ENCODE results near the gene TACC2.
"Not testable (repeated sequence)": the region's sequence is repeated elsewhere in the genome, so short reads cannot be mapped to it uniquely, and the experiment has no call there.

TACC2 gene

DNA sequence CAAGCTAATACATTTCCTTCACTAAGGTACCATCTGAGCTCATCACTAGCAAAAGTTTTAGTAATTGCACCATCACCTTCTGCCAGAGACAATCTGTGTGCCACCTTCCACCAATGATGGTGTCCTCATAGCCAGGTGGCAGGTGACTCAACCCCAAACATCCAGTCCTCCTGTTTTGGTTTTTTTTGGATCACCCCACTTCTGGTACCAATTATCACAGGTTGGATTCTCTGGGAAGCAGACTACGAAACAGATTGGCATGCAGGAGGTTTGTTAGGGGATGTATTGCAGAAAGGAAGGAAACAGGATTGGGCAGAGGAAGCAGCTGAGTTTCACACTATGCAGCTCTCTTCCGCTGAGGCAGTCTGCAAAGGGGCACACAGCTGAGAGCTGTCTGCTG is 4.5 kb upstream of the TACC2 start:
- no peak for DNase-seq

GRCh38 chr10:121990015-121990677 is 1.2 kb downstream of the TACC2 start:
- DNase-seq, result no peak

DNA sequence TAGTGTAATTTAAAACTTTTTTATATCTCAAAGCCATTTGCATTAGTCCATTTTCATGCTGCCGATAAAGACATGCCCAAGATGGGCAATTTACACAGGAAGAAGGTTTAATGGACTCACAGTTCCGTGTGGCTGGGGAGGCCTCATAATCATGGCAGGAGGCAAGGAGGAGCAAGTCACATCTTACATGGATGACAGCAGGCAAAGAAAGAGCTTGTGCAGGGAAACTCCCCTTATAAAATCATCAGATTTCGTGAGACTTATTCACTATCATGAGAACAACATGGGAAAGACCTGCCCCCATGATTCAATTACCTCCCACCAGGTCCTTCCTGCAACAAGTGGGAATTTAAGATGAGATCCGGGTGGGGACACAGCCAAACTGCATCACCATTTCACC is 2.8 kb downstream of the TACC2 start:
- not testable (repeated sequence) for DNase-seq

- DNase-seq, result no peak
Measured at GRCh38 chr10:121994429-121994941, 5.5 kb downstream of the TACC2 start.

GRCh38 chr10:121998462-121998861 is 9.5 kb downstream of the TACC2 start:
- DNase-seq, result no peak

DNA sequence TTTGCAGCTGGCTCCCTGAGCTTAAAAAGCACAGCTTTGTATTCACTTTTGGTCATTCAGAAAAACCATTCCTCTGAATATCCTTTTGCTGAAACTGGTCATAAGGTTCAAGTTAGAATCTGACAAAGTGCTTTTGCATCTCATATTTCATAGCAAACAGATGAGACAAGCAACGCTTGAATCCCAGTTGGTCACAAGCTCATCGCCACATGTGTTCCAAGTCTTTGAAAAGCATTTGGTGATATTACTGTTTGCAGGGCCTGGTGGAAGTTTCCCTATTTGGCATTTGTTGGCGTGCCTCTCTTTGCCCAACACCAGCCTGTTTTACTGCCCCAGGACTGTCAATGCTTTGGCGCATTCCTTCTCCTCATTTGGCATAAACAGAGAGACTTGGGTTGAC is 10.3 kb downstream of the TACC2 start:
- no peak for DNase-seq

- DNase-seq, result no peak
Measured at GRCh38 chr10:122001698-122002097, 12.7 kb downstream of the TACC2 start.

DNA sequence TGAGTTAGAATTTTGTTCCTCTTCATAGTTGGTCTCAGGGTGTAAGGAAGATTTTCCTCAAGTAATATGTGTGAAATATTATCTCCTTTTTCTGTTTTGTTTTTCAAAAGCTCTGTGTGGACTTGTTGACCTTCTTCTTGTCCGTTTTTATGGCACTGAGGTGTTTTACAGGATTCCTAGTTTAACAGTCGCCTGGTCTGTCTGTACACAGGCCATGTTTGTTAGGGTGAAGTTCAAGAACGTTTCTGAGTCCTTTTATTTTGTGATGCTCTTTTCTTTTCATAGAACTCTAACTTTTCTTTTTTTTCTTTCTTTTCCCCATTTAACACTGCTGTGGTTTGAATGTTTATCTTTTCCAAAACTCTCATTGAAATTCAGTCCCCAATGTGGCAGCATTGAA is 18.5 kb downstream of the TACC2 start:
- no peak for DNase-seq

DNA sequence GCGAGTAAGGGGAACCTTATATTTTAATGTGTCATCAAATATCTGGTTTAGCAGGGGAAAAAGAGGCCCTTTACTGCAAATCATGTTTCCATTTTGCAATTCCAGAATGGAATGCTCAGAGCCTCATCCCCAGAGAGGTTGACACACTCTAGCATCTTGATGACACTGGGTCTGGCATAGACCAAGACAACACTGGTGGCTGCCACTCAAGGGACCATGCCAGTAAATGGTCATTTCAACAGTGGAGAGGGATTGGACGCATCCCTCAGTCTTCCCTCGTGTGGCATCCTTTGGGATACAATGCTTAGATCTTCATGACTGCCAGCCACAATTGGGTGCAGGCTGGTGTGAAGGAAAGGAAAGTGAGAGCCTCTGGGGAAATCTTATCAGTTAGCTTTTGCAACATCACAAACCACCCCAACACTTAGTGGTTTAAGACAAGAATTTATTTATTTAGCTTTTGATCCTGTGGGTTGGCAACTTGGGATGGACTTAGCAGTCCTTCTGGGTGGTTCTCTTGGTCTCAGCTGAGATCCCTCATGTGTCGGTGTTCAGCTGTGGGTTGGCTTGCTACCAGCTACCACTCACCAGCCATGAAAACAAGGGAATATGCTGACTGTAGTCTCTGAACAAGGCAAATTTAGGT is 21.6 kb downstream of the TACC2 start:
- DNase-seq, result no peak

GRCh38 chr10:122012731-122013130 is 23.8 kb downstream of the TACC2 start:
- DNase-seq, result no peak

GRCh38 chr10:122013311-122013780 is 24.4 kb downstream of the TACC2 start:
- DNase-seq, result no peak

- DNase-seq, result no peak
Measured at GRCh38 chr10:122014652-122015248, 25.8 kb downstream of the TACC2 start.

- not testable (repeated sequence) for DNase-seq
Measured at GRCh38 chr10:122017926-122018325, 29.0 kb downstream of the TACC2 start.

DNA sequence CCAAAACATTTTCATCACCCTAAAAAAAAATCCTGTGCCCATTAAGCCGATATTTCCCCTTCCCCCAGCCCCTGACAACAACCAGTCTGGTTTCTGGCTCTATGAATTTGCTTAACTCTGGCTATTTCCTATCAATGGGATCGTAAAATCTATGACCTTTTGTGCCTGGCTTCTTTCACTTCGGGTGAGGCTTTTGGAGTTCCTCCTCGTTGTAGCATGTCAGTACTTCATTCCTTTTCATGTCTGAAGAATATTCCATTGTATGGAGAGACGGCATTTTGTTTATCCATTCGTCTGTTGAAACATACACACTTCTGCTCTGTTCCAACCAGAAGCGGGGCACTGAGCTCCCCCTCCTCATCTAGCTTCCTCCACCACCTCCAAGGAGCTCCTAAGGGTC is 29.5 kb downstream of the TACC2 start:
- DNase-seq, result no peak

GRCh38 chr10:122018951-122019413 is 30.0 kb downstream of the TACC2 start:
- no peak for DNase-seq

DNA sequence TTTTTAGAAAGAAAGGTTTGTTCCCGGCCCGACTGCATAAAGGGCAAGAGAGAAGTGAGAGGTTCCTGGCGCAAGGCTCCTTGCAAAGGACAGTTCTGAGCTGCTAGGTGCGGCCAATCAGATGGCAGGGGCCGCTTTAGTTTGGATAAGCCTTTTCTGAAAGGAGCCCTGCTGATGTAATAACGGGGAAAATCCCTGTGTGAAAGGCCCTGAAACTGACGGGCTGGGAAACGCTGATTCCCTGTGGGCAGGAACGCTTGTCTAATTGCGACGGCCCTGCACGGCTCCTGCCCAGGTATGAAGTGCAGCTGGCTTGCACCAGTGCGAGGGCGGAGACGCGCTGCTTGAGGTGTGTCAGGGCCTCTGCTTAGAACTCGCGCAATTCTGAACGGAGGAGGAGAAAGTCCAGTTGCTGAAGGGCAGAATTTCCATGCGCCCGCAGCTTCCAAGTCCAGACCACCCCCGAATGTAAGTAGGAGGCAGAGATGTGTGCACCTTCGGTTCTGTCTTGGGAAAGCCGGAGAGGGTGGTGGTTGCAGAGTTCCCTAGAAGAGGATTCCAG is 30.5 kb downstream of the TACC2 start:
- DNase-seq, result no peak

DNA sequence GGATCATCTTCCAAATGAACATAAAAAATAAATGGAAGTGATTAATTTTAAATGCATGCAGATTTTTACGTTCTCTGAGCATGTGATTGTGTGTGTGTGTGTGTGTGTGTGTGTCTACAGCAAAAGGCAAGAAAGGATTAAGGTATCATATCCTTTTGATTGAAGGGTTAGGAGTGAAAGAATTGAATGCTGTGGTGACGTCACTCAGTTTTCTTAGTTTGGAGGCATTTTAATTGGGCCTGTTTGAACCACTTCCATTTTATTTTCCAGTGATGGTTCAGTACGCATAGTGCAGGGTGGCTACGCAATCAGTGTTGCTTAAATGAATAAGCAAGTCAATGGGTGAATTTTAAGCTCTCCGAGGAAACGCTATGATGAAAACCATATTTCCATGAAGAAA is 31.3 kb downstream of the TACC2 start:
- DNase-seq, result no peak

- no peak for DNase-seq
Measured at GRCh38 chr10:122021379-122021778, 32.4 kb downstream of the TACC2 start.

DNA sequence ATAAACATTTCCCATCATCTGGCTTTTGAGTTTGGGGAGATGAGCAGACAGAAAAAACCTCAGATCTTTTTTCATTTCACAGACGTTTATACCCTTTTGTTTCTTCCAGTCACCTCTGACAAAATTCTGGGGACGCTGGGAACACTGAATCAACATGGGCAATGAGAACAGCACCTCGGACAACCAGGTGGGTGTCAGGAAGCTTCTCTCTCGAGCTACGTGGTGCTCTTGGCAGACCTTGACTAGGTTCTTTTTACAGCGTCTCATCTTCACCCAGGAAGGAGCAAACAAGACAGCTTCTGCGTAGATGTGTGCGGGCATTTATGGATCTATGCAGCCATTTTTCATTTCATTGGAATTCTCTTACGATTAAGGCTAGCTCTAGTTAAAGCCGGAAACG is 32.9 kb downstream of the TACC2 start:
- no peak for DNase-seq

GRCh38 chr10:122022276-122022675 is 33.3 kb downstream of the TACC2 start:
- no peak for DNase-seq

DNA sequence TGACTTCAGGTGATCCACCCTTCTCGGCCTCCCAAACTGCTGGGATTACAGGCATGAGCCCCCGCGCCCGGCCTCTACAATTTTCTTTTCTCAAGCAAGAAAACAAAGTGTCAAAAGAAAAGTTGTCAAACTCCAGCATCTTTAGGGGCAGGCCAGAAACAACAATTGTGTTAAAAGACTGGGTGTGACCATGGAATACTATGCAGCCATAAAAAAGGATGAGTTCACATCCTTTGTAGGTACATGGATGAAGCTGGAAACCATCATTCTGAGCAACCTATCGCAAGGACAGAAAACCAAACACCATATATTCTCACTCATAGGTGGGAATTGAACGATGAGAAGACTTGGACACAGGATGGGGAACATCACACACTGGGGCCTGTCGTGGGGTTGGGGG is 34.3 kb downstream of the TACC2 start:
- DNase-seq, result not testable (repeated sequence)

- DNase-seq, result no peak
Measured at GRCh38 chr10:122029499-122030199, 40.7 kb downstream of the TACC2 start.

- DNase-seq, result no peak
Measured at GRCh38 chr10:122030200-122030552, 41.2 kb downstream of the TACC2 start.

Measured in T-helper 2 cell (primary cell).